IMR-90 (cell line): Measurements from ENCODE around the gene ATG5. TPM values are rescaled to one million over a fixed set of nuclear protein-coding genes. Genes with fewer than 3 reads are reported as not detected.

Source experiments
- ATAC-seq: fragments of 200-7000 bp; cut with Tn5 transposase; 2 replicates; pipeline ENCODE4 v1.9.1; 2020; ENCODE audit warnings: low read depth, mild to moderate bottlenecking, moderate library complexity
- BruUV-seq: library from RNA; stranded (reverse); fragments of 400-500 nt; replicated peaks from 2 replicates; lab custom pipeline; 2021; lab: Mats Ljungman, UMichigan
- CTCF ChIA-PET: fragments of 300-600 bp; formaldehyde crosslinking; extraction: SDS; loops from one replicate; lab custom pipeline; 2021; ENCODE audit warnings: antibody characterized with exemption; lab: Yijun Ruan, JAX
- POLR2A ChIA-PET: fragments of 300-600 bp; sonication (Branson Sonifier 250); formaldehyde crosslinking; loops from one replicate; lab custom pipeline; 2022; ENCODE audit warnings: antibody characterized with exemption; ENCODE audit not compliant: unreplicated experiment; lab: Charles Lee
- DNase-seq: peaks from one replicate; pipeline ENCODE4 v3.0.0; 2013
- H2AFZ ChIP-seq: replicated peaks from 2 replicates; pipeline ENCODE3; 2013; ENCODE audit warnings: low read length, mild to moderate bottlenecking; ENCODE audit not compliant: poor library complexity
- H2AK5ac ChIP-seq: 2 replicates; pipeline ENCODE4 v1.6.1; 2013; ENCODE audit warnings: low read depth, low read length, inconsistent platforms
- H2AK9ac ChIP-seq: replicated peaks from 2 replicates; pipeline ENCODE3; 2013; ENCODE audit warnings: mild to moderate bottlenecking, low read depth, low read length, moderate library complexity; ENCODE audit not compliant: poor library complexity
- H2BK120ac ChIP-seq: 2 replicates; pipeline ENCODE4 v1.6.1; 2013; ENCODE audit warnings: low read depth, low read length, inconsistent platforms
- H2BK15ac ChIP-seq: 3 replicates; pipeline ENCODE4 v1.6.1; 2013; ENCODE audit warnings: low read depth, low read length, inconsistent platforms
- H2BK20ac ChIP-seq: 2 replicates; pipeline ENCODE4 v1.6.1; 2013; ENCODE audit warnings: low read depth, mild to moderate bottlenecking, inconsistent platforms, low read length, moderate library complexity
- H2BK5ac ChIP-seq: 2 replicates; pipeline ENCODE4 v1.6.1; 2013; ENCODE audit warnings: mild to moderate bottlenecking, low read depth, low read length, inconsistent platforms; ENCODE audit not compliant: poor library complexity, severe bottlenecking
- H3K14ac ChIP-seq: replicated peaks from 2 replicates; pipeline ENCODE4 v1.6.1; 2013; ENCODE audit warnings: low read depth, low read length, inconsistent platforms
- H3K18ac ChIP-seq: 2 replicates; pipeline ENCODE4 v1.6.1; 2013; ENCODE audit warnings: low read depth, low read length, control low read depth
- H3K23ac ChIP-seq: 2 replicates; pipeline ENCODE4 v1.6.1; 2013; ENCODE audit warnings: low read depth, low read length, inconsistent platforms
- H3K27ac ChIP-seq: 2 replicates; pipeline ENCODE4 v1.5.1; 2013; ENCODE audit warnings: mild to moderate bottlenecking, control low read depth, low read length; ENCODE audit not compliant: insufficient read depth
- H3K27me3 ChIP-seq: 2 replicates; pipeline ENCODE4 v1.6.1; 2013; ENCODE audit warnings: low read length; ENCODE audit not compliant: control insufficient read depth, insufficient read depth
- H3K36me3 ChIP-seq: 2 replicates; pipeline ENCODE4 v1.6.1; 2013; ENCODE audit warnings: low read length, mixed read lengths; ENCODE audit not compliant: control insufficient read depth, insufficient read depth
- H3K4ac ChIP-seq: 2 replicates; pipeline ENCODE4 v1.6.1; 2013; ENCODE audit warnings: low read depth, low read length, inconsistent platforms
- H3K4me1 ChIP-seq: 2 replicates; pipeline ENCODE4 v1.6.1; 2013; ENCODE audit warnings: low read length, mixed read lengths; ENCODE audit not compliant: control insufficient read depth, insufficient read depth
- H3K4me2 ChIP-seq: 2 replicates; pipeline ENCODE4 v1.6.1; 2013; ENCODE audit warnings: low read depth, mild to moderate bottlenecking, control low read depth, low read length, moderate library complexity
- H3K4me3 ChIP-seq: 2 replicates; pipeline ENCODE4 v1.5.1; 2013; ENCODE audit warnings: low read depth, mild to moderate bottlenecking, control low read depth, low read length, moderate library complexity; ENCODE audit not compliant: insufficient read depth
- H3K56ac ChIP-seq: 2 replicates; pipeline ENCODE4 v1.6.1; 2013; ENCODE audit warnings: low read length, inconsistent platforms; ENCODE audit not compliant: insufficient read depth; ENCODE audit errors: extremely low read depth
- H3K79me1 ChIP-seq, 2 experiments: 2 replicates each; pipeline ENCODE4 v1.6.1; 2013; ENCODE audit warnings: low read length in 2 of 2, inconsistent platforms in 1 of 2, low read depth in 1 of 2
- H3K9ac ChIP-seq: 2 replicates; pipeline ENCODE4 v1.6.1; 2013; ENCODE audit warnings: low read depth, low read length, control low read depth
- H3K9me1 ChIP-seq: 2 replicates; pipeline ENCODE4 v1.6.1; 2013; ENCODE audit warnings: low read length, inconsistent platforms; ENCODE audit not compliant: insufficient read depth
- H3K9me3 ChIP-seq: 2 replicates; pipeline ENCODE4 v1.6.1; 2013; ENCODE audit warnings: low read length; ENCODE audit not compliant: control insufficient read depth, insufficient read depth
- H4K20me1 ChIP-seq: 2 replicates; pipeline ENCODE4 v1.6.1; 2013; ENCODE audit warnings: low read length, inconsistent platforms; ENCODE audit not compliant: insufficient read depth
- H4K5ac ChIP-seq: 2 replicates; pipeline ENCODE4 v1.6.1; 2013; ENCODE audit warnings: mild to moderate bottlenecking, low read depth, low read length, control low read depth
- H4K8ac ChIP-seq, 2 experiments: 2 replicates each; pipeline ENCODE4 v1.6.1; 2013; ENCODE audit warnings: low read depth in 2 of 2, low read length in 2 of 2, control low read depth in 1 of 2, inconsistent platforms in 1 of 2
- H4K91ac ChIP-seq: 2 replicates; pipeline ENCODE4 v1.6.1; 2013; ENCODE audit warnings: low read depth, low read length, inconsistent platforms; ENCODE audit not compliant: insufficient read depth
- WGBS, 2 experiments: methylation state at CpG; one replicate each; pipeline versions ENCODE4 v1.1.5 to v1.1.7; 2013; ENCODE audit warnings: missing lambda C conversion rate in 2 of 2; ENCODE audit not compliant: insufficient read length in 1 of 2; ENCODE audit errors: extremely low coverage in 2 of 2; 5-methylcytosine and 5-hydroxymethylcytosine counted together
- dilution Hi-C: fragments of 300-500 bp; cut with HindIII; formaldehyde crosslinking; loops from one replicate; pipeline ENCODE4 v1.14.3; 2018; ENCODE audit warnings: low sequenced_read_pairs; ENCODE audit not compliant: unreplicated experiment
- in situ Hi-C: fragments of 300-500 bp; cut with MboI; formaldehyde crosslinking; loops from 3 replicates; pipeline ENCODE4 v1.14.3; 2019; ENCODE audit warnings: low sequenced_read_pairs, inconsistent platforms, mixed read lengths
- intact Hi-C: fragments of 100-400 bp; cut with micrococcal nuclease; formaldehyde crosslinking; loops from 2 replicates; pipeline ENCODE4 v1.10.0; 2022
- polyA plus RNA-seq, 3 experiments: library from polyadenylated mRNA; depleted of rRNA; stranded (reverse); fragments of >200 nt; gene quantifications; 2 replicates each; pipeline ENCODE4 v1.2.3, GENCODE V29; 2012; ENCODE audit warnings: low replicate concordance in 1 of 3
- total RNA-seq: library from RNA; depleted of rRNA; stranded (reverse); fragments of >200 nt; gene quantifications from 2 replicates; pipeline ENCODE4 v1.2.3, GENCODE V29; 2012
- TF ChIP-seq, protein P1 (sequence below): fragments of 150-350 bp; IDR thresholded peaks from 2 replicates; pipeline ENCODE4 v1.6.1; 2017; ENCODE audit warnings: mild to moderate bottlenecking, antibody characterized with exemption, low read length, low read depth

The ATG5 gene
- total and polyA plus RNA-seq, 2 of the 4 experiments (the other 2 are of a cell fraction) = 13.5 to 28.0 TPM

- H3K18ac ChIP-seq = no peak overlapping the region
- no peaks in the 10 kb centered on the region for H3K9me3 ChIP-seq
- no peak overlapping the region for H2AK5ac ChIP-seq
- H3K36me3 ChIP-seq = no peaks in the 10 kb centered on the region
- DNase-seq (no peak), ATAC-seq (peak; percentile 46; the same call in 1 of the 2 replicates)
- peaks cover 8% of the 10 kb centered on the region; the same call in 1 of the 2 replicates for H3K9me1 ChIP-seq
- no peak overlapping the region for H2BK120ac ChIP-seq
- H3K4ac ChIP-seq = no peak overlapping the region
- no peak overlapping the region for H4K91ac ChIP-seq
- no peaks in the 10 kb centered on the region for H4K20me1 ChIP-seq
- ChIA-PET CTCF (no interaction called here), POLR2A (no interaction called here)
- intact Hi-C loops (no loop called here), dilution Hi-C loops (no loop called here), in situ Hi-C loops (no loop called here)
- no peak overlapping the region for H3K4me2 ChIP-seq
- no peak overlapping the region for H3K27ac ChIP-seq
- H2BK20ac ChIP-seq = no peak overlapping the region
- H3K79me1 ChIP-seq = no peaks in the 10 kb centered on the region
- no peak overlapping the region for H3K56ac ChIP-seq
- peaks cover 11% of the 10 kb centered on the region for H3K4me1 ChIP-seq
- H2AFZ ChIP-seq = no peak overlapping the region
- H2BK15ac ChIP-seq = no peak overlapping the region
- H3K27me3 ChIP-seq = no peaks in the 10 kb centered on the region
- H2BK5ac ChIP-seq = no peak overlapping the region
- 86% methylated on average over 2 of the region's 2 CpGs; no CpG with 5 or more reads in 1 of the 2 experiments for WGBS, 2 experiments
- no peak overlapping the region for H3K9ac ChIP-seq
- H3K23ac ChIP-seq = no peak overlapping the region
- H4K5ac ChIP-seq = no peak overlapping the region
- H4K8ac ChIP-seq = no peak overlapping the region
- no peak overlapping the region for H3K14ac ChIP-seq
- H3K4me3 ChIP-seq = no peak overlapping the region
- H2AK9ac ChIP-seq = no peak overlapping the region
- no TSS peak for BruUV-seq
- TF ChIP-seq, protein P1, sequence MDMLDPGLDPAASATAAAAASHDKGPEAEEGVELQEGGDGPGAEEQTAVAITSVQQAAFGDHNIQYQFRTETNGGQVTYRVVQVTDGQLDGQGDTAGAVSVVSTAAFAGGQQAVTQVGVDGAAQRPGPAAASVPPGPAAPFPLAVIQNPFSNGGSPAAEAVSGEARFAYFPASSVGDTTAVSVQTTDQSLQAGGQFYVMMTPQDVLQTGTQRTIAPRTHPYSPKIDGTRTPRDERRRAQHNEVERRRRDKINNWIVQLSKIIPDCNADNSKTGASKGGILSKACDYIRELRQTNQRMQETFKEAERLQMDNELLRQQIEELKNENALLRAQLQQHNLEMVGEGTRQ = no peak
Observed at GRCh38 chr6:106142876-106143431, 182.6 kb downstream of the ATG5 start.
